Stimulated activated CD8-positive, alpha-beta memory T cell treated with anti-CD3 and anti-CD28 coated beads, Interleukin-12 subunit alpha, Interleukin-12 subunit beta, amount 100 ng/mL, for 4 hours (primary cell): ENCODE results near the gene TSEN34.

Experiments used
- DNase-seq: peaks from one replicate; pipeline ENCODE4 v3.0.0-alpha.2; 2020; ENCODE audit warnings: low read depth

TSEN34 gene

GRCh38 chr19:54191011-54191810 is at the start of gene TSEN34:
Gene TSEN34, plus strand, starts transcription at chr19:54191308. Its CDS starts 57 bp downstream, at chr19:54191365.
- DNase-seq = peak; percentile 85

GRCh38 chr19:54141356-54141755 is 49.8 kb upstream of the TSEN34 start:
- no peak for DNase-seq

- DNase-seq = no peak
Observed at GRCh38 chr19:54142166-54142780, 48.8 kb upstream of the TSEN34 start.

GRCh38 chr19:54145541-54146158 is 45.5 kb upstream of the TSEN34 start:
- DNase-seq = no peak

- DNase-seq = no peak
Observed at GRCh38 chr19:54147676-54148075, 43.4 kb upstream of the TSEN34 start.

GRCh38 chr19:54148158-54148557 is 43.0 kb upstream of the TSEN34 start:
- no peak for DNase-seq

GRCh38 chr19:54149021-54149812 is 41.9 kb upstream of the TSEN34 start:
- DNase-seq = no peak

- no peak for DNase-seq
Observed at GRCh38 chr19:54151362-54152035, 39.6 kb upstream of the TSEN34 start.

- DNase-seq = no peak
Observed at GRCh38 chr19:54152267-54152666, 38.8 kb upstream of the TSEN34 start.

- DNase-seq = no peak
Observed at GRCh38 chr19:54152878-54153524, 38.1 kb upstream of the TSEN34 start.

GRCh38 chr19:54153731-54154326 is 37.3 kb upstream of the TSEN34 start:
- no peak for DNase-seq

- no peak for DNase-seq
Observed at GRCh38 chr19:54154603-54155345, 36.3 kb upstream of the TSEN34 start.

- DNase-seq = no peak
Observed at GRCh38 chr19:54155694-54156093, 35.4 kb upstream of the TSEN34 start.

GRCh38 chr19:54156490-54156889 is 34.6 kb upstream of the TSEN34 start:
- no peak for DNase-seq

GRCh38 chr19:54156953-54157352 is 34.2 kb upstream of the TSEN34 start:
- DNase-seq = no peak

- DNase-seq = no peak
Observed at GRCh38 chr19:54158812-54159351, 32.2 kb upstream of the TSEN34 start.

- DNase-seq = peak; percentile 96
Observed at GRCh38 chr19:54159352-54160181, 31.5 kb upstream of the TSEN34 start, which contains the start of gene LENG1. Gene LENG1, minus strand, starts transcription at chr19:54159721. Its CDS starts 26 bp downstream, at chr19:54159695.

- no peak for DNase-seq
Observed at GRCh38 chr19:54160182-54160811, 30.8 kb upstream of the TSEN34 start.
